ENCODE measurements around the gene EBI3.

The EBI3 gene

GRCh38 chr19:4201798-4202197 is 27.5 kb upstream of the EBI3 start:
- TF ChIP-seq POLR2AphosphoS5 (IDR thresholded peaks at IDR 0.05; ENCODE audit: low read depth, low read length) (no peak), TAF1 (IDR thresholded peaks at IDR 0.05; ENCODE audit: borderline replicate concordance, insufficient read depth, low read length) (no peak), SIN3A (IDR thresholded peaks at IDR 0.05; ENCODE audit: borderline replicate concordance, insufficient read depth, low read length) (no peak), FOXP2 (optimal IDR thresholded peaks at IDR 0.05; ENCODE audit: borderline replicate concordance, extremely low read depth, extremely low read length, insufficient read depth) (no peak)
- TF ChIP-seq, protein P1, sequence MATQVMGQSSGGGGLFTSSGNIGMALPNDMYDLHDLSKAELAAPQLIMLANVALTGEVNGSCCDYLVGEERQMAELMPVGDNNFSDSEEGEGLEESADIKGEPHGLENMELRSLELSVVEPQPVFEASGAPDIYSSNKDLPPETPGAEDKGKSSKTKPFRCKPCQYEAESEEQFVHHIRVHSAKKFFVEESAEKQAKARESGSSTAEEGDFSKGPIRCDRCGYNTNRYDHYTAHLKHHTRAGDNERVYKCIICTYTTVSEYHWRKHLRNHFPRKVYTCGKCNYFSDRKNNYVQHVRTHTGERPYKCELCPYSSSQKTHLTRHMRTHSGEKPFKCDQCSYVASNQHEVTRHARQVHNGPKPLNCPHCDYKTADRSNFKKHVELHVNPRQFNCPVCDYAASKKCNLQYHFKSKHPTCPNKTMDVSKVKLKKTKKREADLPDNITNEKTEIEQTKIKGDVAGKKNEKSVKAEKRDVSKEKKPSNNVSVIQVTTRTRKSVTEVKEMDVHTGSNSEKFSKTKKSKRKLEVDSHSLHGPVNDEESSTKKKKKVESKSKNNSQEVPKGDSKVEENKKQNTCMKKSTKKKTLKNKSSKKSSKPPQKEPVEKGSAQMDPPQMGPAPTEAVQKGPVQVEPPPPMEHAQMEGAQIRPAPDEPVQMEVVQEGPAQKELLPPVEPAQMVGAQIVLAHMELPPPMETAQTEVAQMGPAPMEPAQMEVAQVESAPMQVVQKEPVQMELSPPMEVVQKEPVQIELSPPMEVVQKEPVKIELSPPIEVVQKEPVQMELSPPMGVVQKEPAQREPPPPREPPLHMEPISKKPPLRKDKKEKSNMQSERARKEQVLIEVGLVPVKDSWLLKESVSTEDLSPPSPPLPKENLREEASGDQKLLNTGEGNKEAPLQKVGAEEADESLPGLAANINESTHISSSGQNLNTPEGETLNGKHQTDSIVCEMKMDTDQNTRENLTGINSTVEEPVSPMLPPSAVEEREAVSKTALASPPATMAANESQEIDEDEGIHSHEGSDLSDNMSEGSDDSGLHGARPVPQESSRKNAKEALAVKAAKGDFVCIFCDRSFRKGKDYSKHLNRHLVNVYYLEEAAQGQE (IDR thresholded peaks at IDR 0.05; ENCODE audit: insufficient read depth in 1 of 2, low read depth in 2 of 2, low read length in 2 of 2): no peak

DNA sequence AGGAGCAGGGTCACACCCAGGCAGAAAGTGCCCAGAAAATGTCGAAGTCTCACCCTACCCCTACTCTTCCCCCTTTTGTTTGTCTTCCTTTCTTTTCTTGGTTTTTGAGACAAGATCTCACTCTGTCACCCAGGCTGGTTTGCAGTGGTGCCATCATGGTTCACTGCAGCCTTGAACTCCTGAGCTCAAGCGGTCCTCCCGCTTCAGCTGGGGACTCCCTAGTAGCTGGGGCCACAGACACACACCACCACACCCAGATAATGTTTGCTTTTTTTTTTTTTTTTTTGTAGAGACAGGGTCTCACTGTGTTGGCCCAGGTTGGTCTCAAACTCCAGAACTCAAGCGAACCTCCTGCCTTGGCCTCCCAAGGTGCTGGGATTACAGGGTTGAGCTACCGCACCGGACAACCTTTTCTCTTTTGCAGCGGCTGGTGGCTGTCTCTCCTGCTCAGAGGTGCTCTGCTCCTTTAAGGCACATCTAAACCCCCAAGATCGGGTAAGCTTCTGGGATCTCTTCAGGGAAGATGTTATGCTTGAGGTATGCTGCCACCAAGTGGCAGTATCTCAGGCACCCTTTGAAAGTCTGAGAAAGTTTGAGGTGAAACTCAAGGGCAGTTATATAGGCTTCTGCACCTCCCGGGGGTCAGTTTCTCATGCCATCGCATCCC is 22.4 kb upstream of the EBI3 start:
- TF ChIP-seq FOXP2 (optimal IDR thresholded peaks at IDR 0.05; ENCODE audit: borderline replicate concordance, extremely low read depth, extremely low read length, insufficient read depth) (no peak), POLR2AphosphoS5 (IDR thresholded peaks at IDR 0.05; ENCODE audit: low read depth, low read length) (no peak), TAF1 (IDR thresholded peaks at IDR 0.05; ENCODE audit: borderline replicate concordance, insufficient read depth, low read length) (no peak), SIN3A (IDR thresholded peaks at IDR 0.05; ENCODE audit: borderline replicate concordance, insufficient read depth, low read length) (no peak)
- TF ChIP-seq, protein P1 (IDR thresholded peaks at IDR 0.05; ENCODE audit: insufficient read depth in 1 of 2, low read depth in 2 of 2, low read length in 2 of 2): no peak

DNA sequence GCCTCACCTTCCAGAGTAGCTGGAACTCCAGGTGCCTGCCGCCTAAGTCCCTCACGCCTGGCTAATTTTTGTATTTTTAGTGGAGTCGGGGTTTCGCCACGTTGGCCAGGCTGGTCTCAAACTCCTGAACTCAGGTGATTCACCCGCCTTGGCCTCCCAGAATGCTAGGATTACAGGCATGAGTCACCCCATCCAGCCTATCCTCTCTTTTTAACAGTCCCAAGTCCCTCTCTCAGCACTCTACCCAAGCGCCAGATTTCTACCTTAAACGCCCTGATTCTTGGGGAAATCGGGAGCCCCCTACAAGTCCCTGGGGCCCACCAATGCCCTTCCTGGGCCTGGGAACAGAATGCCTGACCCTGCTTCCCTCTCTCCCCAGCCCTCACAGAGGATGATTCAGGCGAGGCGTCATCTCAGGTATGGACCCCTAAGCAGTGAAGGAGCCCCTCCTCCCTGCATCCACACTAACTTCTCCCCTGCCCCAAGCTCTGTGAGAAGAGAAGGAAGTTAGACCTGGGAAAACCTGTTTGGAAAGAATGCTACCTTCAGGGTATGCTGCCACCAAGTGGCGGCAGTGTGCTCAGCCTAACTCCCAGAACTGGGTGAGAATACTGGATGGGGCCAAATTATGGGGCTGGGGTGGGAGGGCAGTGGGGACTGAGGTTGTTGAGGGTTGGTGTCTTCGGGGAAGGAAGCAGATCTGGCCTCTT is 20.8 kb upstream of the EBI3 start:
- TF ChIP-seq POLR2AphosphoS5 (IDR thresholded peaks at IDR 0.05; ENCODE audit: low read depth, low read length): no peak
- TF ChIP-seq FOXP2 (optimal IDR thresholded peaks at IDR 0.05; ENCODE audit: borderline replicate concordance, extremely low read depth, extremely low read length, insufficient read depth): no peak
- TF ChIP-seq TAF1 (IDR thresholded peaks at IDR 0.05; ENCODE audit: borderline replicate concordance, insufficient read depth, low read length): no peak
- TF ChIP-seq, protein P1 (IDR thresholded peaks at IDR 0.05; ENCODE audit: insufficient read depth in 1 of 2, low read depth in 2 of 2, low read length in 2 of 2): no peak
- TF ChIP-seq SIN3A (IDR thresholded peaks at IDR 0.05; ENCODE audit: borderline replicate concordance, insufficient read depth, low read length): no peak

DNA sequence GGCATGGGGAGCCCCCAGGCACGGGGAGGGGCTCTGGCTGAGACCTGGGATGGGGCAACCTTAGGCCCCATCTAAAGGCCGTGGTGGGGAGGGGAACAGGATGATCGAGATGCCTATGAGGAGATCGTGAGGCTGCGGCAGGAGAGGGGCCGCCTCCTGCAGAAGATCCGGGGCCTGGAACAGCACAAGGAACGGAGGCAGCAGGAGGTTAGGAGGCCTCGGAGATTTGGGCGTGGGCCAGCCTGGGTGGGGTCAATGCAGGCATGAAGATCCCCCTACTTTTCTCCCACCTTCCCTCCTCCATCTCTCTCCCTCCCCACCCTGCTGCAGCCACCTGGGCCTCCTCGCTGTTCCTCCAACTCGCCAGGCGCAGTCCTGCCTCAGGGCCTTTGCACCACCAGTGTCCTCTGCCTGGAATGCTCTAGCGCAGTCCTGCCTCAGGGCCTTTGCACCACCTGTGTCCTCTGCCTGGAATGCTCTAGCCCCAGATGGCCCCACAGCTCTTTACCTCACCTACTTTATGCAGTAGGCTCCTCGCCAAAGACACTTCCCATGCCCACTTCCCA is 19.1 kb upstream of the EBI3 start:
- TF ChIP-seq FOXP2 (optimal IDR thresholded peaks at IDR 0.05; ENCODE audit: borderline replicate concordance, extremely low read depth, extremely low read length, insufficient read depth) (no peak), TAF1 (IDR thresholded peaks at IDR 0.05; ENCODE audit: borderline replicate concordance, insufficient read depth, low read length) (no peak), POLR2AphosphoS5 (IDR thresholded peaks at IDR 0.05; ENCODE audit: low read depth, low read length) (no peak), SIN3A (IDR thresholded peaks at IDR 0.05; ENCODE audit: borderline replicate concordance, insufficient read depth, low read length) (no peak)
- TF ChIP-seq, protein P1 (IDR thresholded peaks at IDR 0.05; ENCODE audit: insufficient read depth in 1 of 2, low read depth in 2 of 2, low read length in 2 of 2): no peak

Data from PFSK-1 (cell line).